OCI-LY3 (cell line): ENCODE measurements around the gene CCDC3.

Experiments used
- H2AFZ ChIP-seq: fragments of 200-600, 300-600 bp; shearing (Covaris generic); 2 replicates; pipeline ENCODE4 v1.6.0; 2014; ENCODE audit warnings: antibody characterized with exemption, low read depth, low read length
- H3K27ac ChIP-seq: fragments of 200-600, 300-600 bp; sonication (generic); 2 replicates; pipeline ENCODE4 v1.5.1; 2014; ENCODE audit warnings: mild to moderate bottlenecking, low read length, moderate library complexity, mixed read lengths
- H3K27me3 ChIP-seq: fragments of 200-600, 300-600 bp; sonication (generic); 2 replicates; pipeline ENCODE4 v1.6.1; 2014; ENCODE audit warnings: low read depth, low read length, mixed read lengths
- H3K36me3 ChIP-seq: fragments of 200-600, 300-600 bp; sonication (generic); replicated peaks from 2 replicates; pipeline ENCODE3; 2014; ENCODE audit warnings: low read depth, low read length, mixed read lengths
- H3K4me1 ChIP-seq: fragments of 300-600, 200-600 bp; sonication (generic); 2 replicates; pipeline ENCODE4 v1.6.1; 2014; ENCODE audit warnings: low read length, mixed read lengths
- H3K4me2 ChIP-seq: fragments of 200-600, 300-600 bp; sonication (generic); 2 replicates; pipeline ENCODE4 v1.6.1; 2014; ENCODE audit warnings: low read length, mixed read lengths
- H3K4me3 ChIP-seq: fragments of 300-600, 200-600 bp; sonication (generic); 2 replicates; pipeline ENCODE4 v1.5.1; 2014; ENCODE audit warnings: antibody characterized with exemption, mild to moderate bottlenecking, low read length, moderate library complexity
- H3K79me2 ChIP-seq: fragments of 300-600, 200-600 bp; shearing (Covaris generic); 2 replicates; pipeline ENCODE4 v1.6.1; 2014; ENCODE audit warnings: mild to moderate bottlenecking, low read length, mixed read lengths
- H3K9ac ChIP-seq: fragments of 300-600, 200-600 bp; shearing (Covaris generic); 2 replicates; pipeline ENCODE4 v1.6.0; 2014; ENCODE audit warnings: mild to moderate bottlenecking, low read length, moderate library complexity
- H3K9me3 ChIP-seq: fragments of 200-600, 300-600 bp; shearing (Covaris generic); 2 replicates; pipeline ENCODE4 v1.6.1; 2014; ENCODE audit warnings: low read length, mixed read lengths; ENCODE audit not compliant: insufficient read depth
- H4K20me1 ChIP-seq: fragments of 200-600, 300-600 bp; sonication (generic); 2 replicates; pipeline ENCODE4 v1.6.1; 2016; ENCODE audit warnings: low read length, mixed read lengths; ENCODE audit not compliant: insufficient read depth
- EZH2phosphoT487 ChIP-seq: fragments of 200-600 bp; shearing (Covaris generic); IDR thresholded peaks from 2 replicates; pipeline ENCODE4 v1.6.1; 2018; ENCODE audit warnings: antibody characterized with exemption, mixed run types, low read depth
- TF ChIP-seq, protein P1 (sequence below): fragments of 200-600, 300-600 bp; sonication (generic); IDR thresholded peaks from 2 replicates; pipeline ENCODE4 v1.5.1; 2014; ENCODE audit warnings: antibody characterized with exemption, low read length, low read depth

CCDC3 gene

DNA sequence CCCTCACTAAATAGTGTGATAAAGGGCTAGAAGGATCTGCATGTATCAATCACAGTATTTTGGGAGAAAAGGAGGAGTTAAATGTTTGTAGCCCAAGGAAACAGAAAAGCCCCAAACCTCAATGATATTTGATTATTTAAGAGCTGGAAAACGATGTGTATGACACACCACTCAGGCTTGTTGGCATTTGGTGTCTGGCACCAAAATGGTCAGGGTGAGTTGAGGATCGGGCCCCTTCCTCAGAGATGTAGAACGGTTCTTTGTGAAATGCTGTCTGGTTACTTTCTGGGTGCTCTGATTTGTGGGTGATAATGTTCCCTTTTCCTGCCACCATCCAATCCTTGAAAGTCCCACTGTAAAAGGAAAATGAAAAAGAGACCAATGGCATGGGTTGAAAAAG lies 113.7 kb downstream of the CCDC3 start:
- Histone ChIP-seq H2AFZ (no peak overlapping the region), H4K20me1 (no peaks in the 10 kb centered on the region), H3K4me2 (no peak overlapping the region), H3K36me3 (no peaks in the 10 kb centered on the region), H3K27ac (no peak overlapping the region), H3K9ac (no peak overlapping the region), H3K9me3 (no peaks in the 10 kb centered on the region), H3K27me3 (no peaks in the 10 kb centered on the region), H3K4me1 (no peaks in the 10 kb centered on the region), H3K79me2 (no peaks in the 10 kb centered on the region), H3K4me3 (no peak overlapping the region)
- TF ChIP-seq, protein P1, sequence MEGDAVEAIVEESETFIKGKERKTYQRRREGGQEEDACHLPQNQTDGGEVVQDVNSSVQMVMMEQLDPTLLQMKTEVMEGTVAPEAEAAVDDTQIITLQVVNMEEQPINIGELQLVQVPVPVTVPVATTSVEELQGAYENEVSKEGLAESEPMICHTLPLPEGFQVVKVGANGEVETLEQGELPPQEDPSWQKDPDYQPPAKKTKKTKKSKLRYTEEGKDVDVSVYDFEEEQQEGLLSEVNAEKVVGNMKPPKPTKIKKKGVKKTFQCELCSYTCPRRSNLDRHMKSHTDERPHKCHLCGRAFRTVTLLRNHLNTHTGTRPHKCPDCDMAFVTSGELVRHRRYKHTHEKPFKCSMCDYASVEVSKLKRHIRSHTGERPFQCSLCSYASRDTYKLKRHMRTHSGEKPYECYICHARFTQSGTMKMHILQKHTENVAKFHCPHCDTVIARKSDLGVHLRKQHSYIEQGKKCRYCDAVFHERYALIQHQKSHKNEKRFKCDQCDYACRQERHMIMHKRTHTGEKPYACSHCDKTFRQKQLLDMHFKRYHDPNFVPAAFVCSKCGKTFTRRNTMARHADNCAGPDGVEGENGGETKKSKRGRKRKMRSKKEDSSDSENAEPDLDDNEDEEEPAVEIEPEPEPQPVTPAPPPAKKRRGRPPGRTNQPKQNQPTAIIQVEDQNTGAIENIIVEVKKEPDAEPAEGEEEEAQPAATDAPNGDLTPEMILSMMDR, result no peak
- TF ChIP-seq EZH2phosphoT487, result no peak

DNA sequence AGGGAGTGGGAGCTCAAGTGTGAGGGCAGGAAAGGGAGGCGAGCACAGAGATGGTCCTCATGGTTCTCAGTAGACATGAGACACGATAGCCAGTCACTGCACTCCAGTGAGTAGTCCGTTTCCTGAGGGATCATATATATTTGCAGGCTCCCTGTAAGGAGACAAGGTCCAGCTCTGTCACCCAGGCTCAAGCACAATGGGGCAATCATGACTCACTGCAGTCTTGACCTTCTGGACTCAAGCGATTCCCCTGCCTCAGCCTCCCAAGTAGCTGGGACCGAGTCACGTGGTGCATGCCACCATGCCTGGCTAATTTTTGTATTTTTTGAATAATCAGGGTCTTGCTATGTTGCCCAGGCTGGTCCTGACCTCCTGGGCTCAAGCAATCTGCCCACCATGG lies 116.7 kb downstream of the CCDC3 start:
- no peak overlapping the region for H3K27ac ChIP-seq
- no peak overlapping the region for H3K4me3 ChIP-seq
- no peaks in the 10 kb centered on the region for H3K9me3 ChIP-seq
- H3K36me3 ChIP-seq, result no peaks in the 10 kb centered on the region
- TF ChIP-seq EZH2phosphoT487, result no peak
- TF ChIP-seq, protein P1, result no peak
- no peaks in the 10 kb centered on the region for H4K20me1 ChIP-seq
- no peak overlapping the region for H3K9ac ChIP-seq
- no peak overlapping the region for H2AFZ ChIP-seq
- no peaks in the 10 kb centered on the region for H3K27me3 ChIP-seq
- no peaks in the 10 kb centered on the region for H3K79me2 ChIP-seq
- H3K4me2 ChIP-seq, result no peak overlapping the region
- H3K4me1 ChIP-seq, result no peaks in the 10 kb centered on the region

DNA sequence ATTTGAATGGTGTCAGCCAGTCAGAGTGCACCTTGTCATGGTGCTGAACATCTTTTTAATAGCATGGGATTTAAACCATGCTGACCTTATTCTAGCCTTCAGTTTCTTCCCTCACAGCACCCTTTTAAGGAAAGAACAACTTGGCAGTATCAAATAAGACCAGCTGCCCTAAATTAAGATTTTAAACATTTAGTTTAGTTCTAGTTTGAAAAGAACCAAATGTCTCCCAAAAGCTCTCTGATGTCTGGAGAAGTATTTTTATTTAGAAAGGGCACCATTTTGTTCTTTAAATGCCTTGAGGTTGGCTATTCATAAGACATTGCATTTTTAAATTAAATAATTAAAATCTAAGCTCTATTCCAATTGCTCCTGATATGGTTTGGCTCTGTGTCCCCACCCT lies 121.1 kb downstream of the CCDC3 start:
- Histone ChIP-seq H3K27me3 (0 out of 2 replicates have a peak, but pooled peaks cover 3% of the 10 kb centered on the region), H3K4me2 (no peak overlapping the region), H2AFZ (no peak overlapping the region), H3K79me2 (no peaks in the 10 kb centered on the region), H3K36me3 (no peaks in the 10 kb centered on the region), H4K20me1 (no peaks in the 10 kb centered on the region), H3K27ac (no peak overlapping the region), H3K9me3 (no peaks in the 10 kb centered on the region), H3K9ac (no peak overlapping the region), H3K4me1 (no peaks in the 10 kb centered on the region), H3K4me3 (no peak overlapping the region)
- TF ChIP-seq EZH2phosphoT487, result no peak
- TF ChIP-seq, protein P1, result no peak

DNA sequence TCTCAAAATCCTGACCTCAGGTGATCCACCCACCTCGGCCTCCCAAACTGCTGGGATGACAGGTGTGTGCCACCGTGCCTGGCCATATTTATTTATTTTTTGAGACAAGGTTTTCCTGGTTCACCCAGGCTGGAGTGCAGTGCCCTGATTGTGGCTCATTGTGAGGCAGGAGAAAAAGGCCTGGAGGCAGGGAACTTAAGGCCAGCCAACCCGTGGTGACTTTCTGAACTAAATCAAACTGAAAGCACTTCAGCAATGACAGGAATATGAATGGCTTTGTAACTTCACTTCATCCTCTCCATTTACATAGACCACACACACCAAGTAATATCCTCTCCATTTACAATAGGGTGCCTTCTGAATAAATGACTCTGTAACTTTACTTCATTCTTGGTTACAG lies 124.4 kb downstream of the CCDC3 start:
- Histone ChIP-seq H3K27ac (no peak overlapping the region), H3K4me1 (no peaks in the 10 kb centered on the region), H3K79me2 (no peaks in the 10 kb centered on the region), H3K4me2 (no peak overlapping the region), H4K20me1 (no peaks in the 10 kb centered on the region), H3K27me3 (0 out of 2 replicates have a peak, but pooled peaks cover 3% of the 10 kb centered on the region), H2AFZ (no peak overlapping the region), H3K9ac (no peak overlapping the region), H3K36me3 (no peaks in the 10 kb centered on the region), H3K4me3 (no peak overlapping the region), H3K9me3 (no peaks in the 10 kb centered on the region)
- no peak for TF ChIP-seq EZH2phosphoT487
- TF ChIP-seq, protein P1, result no peak
